NCI-H524 (cell line): ENCODE measurements around the gene CMIP.

ENCODE experiments used
- DNase-seq, 2 experiments: peaks; one replicate each; lab custom pipeline; 2025; lab: John Stamatoyannopoulos, UW

Gene CMIP

DNA sequence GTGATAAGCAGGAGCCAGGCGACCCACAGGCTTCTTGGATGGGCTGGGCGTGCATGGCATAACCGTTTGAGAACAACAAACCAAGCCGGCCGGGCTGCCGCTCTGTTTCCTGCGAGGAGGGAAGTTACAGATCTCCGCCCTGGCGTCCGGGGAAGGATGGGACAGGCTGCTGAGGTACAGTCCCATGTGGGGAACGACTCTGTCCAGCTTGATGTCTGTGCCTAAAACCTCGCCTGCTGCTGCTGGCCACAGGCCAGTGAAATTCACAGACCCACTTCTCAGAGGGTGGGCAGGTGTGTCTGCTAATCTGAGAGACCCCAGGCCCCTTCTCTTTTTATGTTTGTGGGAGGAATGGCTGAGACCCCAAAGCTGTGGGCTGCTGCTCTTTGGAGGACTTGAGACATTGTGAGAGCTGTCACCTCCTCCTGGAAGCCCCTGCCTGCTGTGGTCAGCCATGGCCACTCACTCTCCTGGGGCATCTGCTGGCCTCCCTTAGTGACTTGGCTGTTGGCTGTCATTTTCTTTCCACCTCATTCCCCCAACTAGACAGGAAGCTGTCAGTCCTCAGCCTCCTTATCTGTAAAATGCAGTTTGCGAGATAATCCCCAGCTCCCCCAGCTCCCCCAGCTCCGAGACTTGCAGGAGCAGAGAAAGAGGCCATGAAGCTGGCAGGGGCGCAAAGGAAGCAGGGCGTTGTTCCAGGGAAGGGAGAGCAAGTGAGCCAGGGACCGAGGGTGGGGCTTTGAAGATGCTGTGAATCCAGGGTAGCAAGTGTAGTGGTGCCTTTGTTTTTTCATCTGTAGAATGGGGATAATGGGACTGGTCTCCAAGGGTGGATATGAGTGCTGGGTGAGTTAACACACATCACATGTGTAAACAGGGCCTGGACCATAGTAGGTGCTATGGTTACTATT is 51.0 kb downstream of the CMIP start:
- DNase-seq: no peak

- DNase-seq: no peak
Observed at GRCh38 chr16:81496321-81496720, 51.7 kb downstream of the CMIP start.

- peak in 1 of 2 experiments; percentile 14 for DNase-seq
Observed at GRCh38 chr16:81496742-81497141, 52.1 kb downstream of the CMIP start.

GRCh38 chr16:81497690-81498089 is 53.1 kb downstream of the CMIP start:
- DNase-seq: no peak

GRCh38 chr16:81498351-81498750 is 53.7 kb downstream of the CMIP start:
- DNase-seq: no peak

GRCh38 chr16:81499576-81500380 is 55.2 kb downstream of the CMIP start:
- no peak for DNase-seq

- no peak for DNase-seq
Observed at GRCh38 chr16:81500833-81501521, 56.4 kb downstream of the CMIP start.

- DNase-seq: no peak
Observed at GRCh38 chr16:81502396-81503070, 57.9 kb downstream of the CMIP start.

DNA sequence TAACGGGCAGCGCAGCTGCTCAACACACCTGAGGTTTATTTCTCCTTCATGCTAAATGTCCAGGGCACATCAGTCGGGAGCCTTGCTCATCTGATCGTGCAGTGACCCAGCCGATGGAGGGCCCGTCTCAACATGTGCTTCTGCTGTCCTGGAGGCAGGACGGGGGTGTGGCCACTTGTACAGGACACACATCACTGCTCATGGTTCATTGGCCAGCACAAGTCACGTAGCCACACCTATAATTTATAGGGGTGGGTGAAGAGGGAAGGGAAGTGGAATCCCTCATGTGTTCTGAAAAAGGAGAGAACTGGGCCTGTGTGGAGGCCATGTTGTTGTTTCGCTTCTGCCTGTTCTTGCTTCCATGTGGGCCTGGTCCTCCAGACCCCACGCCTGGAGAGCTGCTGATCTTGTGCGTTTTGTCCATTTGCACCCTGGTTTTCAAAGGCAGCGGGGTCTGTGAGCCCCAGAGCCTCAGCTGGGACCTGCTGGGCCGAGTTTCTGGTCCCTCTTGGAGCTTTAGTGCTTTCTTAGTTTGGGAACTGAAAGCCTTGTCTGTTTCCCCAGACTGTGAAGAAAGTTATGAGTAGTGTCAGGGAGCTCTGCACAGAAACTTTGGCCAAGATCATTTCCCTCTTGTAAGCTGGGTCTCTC is 60.5 kb downstream of the CMIP start:
- no peak for DNase-seq

DNA sequence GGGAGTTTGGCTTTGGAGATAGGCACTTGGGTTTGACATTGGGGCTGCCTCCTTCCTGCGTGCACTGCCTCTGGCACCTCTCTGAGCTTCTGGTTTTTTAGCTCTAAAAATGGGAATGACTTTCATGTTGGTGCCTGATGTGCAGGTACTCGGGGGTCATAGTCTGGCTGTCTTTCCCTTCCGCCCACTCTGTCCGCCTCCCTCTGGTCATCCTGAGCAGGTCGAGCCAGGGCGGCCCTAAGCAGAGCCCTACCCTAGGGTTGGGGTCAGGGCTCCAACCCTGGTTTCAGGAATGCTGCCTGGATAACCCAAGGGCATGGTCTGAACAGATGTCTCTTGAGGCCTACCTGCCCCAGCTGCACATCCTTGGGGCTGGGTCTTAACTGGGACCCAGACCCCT is 64.8 kb downstream of the CMIP start:
- DNase-seq: no peak

DNA sequence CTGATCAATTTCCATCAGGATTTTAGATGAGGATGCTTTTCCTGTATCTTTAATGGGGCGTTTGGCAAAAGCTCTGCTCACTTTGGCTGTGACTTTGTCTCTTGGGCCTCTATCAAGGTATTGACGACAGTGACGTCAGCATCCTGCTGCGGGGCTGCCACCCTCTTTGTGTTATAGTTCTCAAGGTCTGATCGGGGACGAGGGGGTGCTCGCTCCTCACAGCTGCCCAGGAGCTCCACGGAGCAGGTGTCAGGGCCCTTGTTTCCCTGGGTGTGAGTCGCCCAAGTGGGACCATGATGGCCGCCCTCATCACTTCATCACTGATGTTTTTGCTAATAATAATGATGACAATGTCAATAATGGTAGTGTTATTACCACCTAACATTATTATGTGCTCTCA is 65.4 kb downstream of the CMIP start:
- no peak for DNase-seq

GRCh38 chr16:81511371-81511770 is 66.8 kb downstream of the CMIP start:
- no peak for DNase-seq

DNA sequence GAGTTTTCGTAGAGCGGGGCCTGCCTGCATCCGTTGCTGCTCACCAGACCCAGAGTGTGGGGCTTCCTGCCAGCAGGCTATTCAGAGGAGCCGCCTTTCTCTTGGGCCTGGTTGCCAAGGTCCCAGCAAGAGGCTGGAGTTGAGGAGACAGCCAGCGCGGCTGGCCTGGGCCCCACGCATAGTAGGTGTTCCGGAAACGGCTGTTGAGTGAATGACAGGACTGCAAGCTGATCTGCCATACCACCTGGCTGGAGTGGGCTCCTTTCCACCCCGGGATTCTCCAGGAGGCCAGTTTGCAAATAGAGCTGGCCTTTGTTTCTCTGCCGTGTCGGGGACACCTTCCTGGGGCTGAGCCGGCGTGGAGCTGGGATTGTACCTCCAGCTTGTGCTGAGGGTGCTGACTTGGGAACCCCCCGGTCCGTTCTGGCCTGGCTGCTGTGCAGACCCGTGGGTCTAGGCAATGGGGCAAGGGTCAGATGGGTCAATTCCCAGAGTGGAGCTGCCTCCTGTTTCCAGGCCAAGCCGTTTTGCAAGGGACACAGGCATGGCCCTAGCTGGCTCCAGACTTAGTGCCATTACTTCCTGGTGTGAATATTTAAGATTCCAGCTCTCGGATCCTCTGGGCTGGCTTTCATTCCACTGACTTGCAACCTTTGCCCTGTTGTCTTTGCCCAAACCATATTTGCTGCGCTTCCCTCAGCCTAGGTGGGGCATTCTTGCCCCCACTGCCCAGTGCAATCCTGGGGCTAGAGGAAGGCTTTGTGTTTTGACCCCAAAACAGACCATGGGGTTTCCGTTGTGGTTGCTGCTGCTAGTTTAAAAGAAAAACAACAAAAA is 68.8 kb downstream of the CMIP start:
- no peak for DNase-seq

GRCh38 chr16:81514041-81514559 is 69.5 kb downstream of the CMIP start:
- no peak for DNase-seq

DNA sequence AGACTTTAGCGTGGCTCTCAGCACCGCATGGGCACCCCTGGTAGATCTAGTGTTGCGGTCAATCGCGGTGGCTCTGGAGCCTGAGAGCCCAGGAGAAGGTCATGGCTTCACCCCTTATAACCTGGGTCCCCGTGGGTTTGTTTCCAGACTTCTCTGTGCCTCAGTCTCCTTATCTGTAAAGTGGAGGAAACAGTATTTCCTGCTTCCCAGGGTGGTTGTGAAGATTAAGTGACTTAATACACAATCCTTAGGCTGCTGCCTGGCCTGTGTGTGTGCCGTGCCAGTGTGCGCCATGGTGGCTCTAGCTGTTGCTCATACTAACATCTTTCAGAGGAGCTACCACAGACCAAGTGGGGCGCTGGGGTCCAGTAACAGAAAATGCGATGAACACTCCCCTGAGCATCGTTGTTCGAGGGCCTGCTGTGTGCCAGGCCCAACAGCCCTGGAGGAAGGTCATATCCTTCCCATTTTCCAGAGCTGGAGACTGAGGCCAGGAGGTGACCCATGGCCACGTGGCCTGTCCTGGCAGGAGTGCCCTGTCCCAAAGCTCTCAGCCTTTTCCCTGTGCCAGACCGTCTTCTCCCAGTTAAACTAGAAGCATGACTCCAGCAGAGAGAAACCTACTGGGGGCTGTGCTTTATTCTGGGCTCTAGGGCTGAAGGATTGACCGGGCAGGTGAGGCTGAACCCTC is 70.1 kb downstream of the CMIP start:
- no peak for DNase-seq

- DNase-seq: no peak
Observed at GRCh38 chr16:81515281-81515680, 70.7 kb downstream of the CMIP start.

DNA sequence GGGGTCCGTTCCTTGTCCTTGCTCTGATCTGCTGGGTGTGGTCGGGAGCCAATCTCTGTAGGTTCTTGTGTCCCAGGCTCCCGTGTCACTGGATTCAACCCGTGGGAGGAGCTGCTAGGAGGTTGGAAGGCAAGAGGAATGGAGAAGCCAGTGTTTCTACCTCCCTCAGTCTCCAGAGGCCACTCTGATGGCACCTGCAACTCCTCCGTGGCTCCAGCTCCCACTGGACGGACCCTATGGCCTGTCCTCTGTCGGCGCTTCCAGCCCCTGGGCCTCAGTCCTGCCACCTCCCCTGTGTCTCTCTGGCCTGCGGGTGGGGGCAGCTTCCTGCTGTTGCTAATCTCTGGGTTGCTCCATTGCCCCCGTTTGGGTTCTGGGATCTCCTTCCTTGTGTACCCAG is 71.1 kb downstream of the CMIP start:
- DNase-seq: no peak

GRCh38 chr16:81516478-81517149 is 72.0 kb downstream of the CMIP start:
- no peak for DNase-seq

DNA sequence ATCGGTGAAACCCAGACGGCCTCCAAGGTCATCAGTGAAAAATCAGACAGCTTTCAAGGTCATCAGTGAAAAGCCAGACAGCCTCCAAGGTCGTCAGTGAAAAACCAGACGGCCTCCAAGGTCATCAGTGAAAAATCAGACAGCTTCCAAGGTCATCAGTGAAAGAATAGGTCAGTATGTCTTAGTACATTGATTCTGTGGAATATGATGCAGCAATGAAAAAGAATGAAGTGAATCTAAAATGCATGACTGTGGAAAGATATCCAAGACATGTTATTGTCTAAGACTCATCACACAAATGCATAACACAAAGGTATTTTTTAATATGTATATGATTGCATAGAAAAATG is 72.5 kb downstream of the CMIP start:
- DNase-seq: no peak
